SJSA1 (cell line): ENCODE results near the gene KIF2A. TPM values are rescaled to one million over a fixed set of nuclear protein-coding genes. Genes with fewer than 3 reads are reported as not detected.

Source experiments
- DNase-seq, 2 experiments: peaks; one replicate each; pipeline ENCODE4 v3.0.0-alpha.2; 2015 to 2020; ENCODE audit warnings: low spot score in 2 of 2, low read depth in 1 of 2
- H3K27ac ChIP-seq: fragments of 250-450 bp; sonication (Bioruptor Pico); 2 replicates; pipeline ENCODE4 v1.5.1; 2020; ENCODE audit warnings: mild to moderate bottlenecking, moderate library complexity
- H3K27me3 ChIP-seq: fragments of 250-450 bp; sonication (Bioruptor Pico); replicated peaks from 2 replicates; pipeline ENCODE4 v1.5.1; 2020; ENCODE audit warnings: mild to moderate bottlenecking, moderate library complexity
- H3K36me3 ChIP-seq: fragments of 250-450 bp; sonication (Bioruptor Pico); 2 replicates; pipeline ENCODE4 v1.5.1; 2020; ENCODE audit warnings: mild to moderate bottlenecking
- H3K4me1 ChIP-seq: fragments of 250-450 bp; sonication (Bioruptor Pico); replicated peaks from 2 replicates; pipeline ENCODE4 v1.6.1; 2021; ENCODE audit warnings: mild to moderate bottlenecking
- H3K4me3 ChIP-seq: fragments of 250-450 bp; sonication (Bioruptor Pico); 2 replicates; pipeline ENCODE4 v1.5.1; 2020; ENCODE audit warnings: mild to moderate bottlenecking
- H3K9me3 ChIP-seq: fragments of 250-450 bp; sonication (Bioruptor Pico); replicated peaks from 2 replicates; pipeline ENCODE4 v1.5.1; 2020; ENCODE audit warnings: mild to moderate bottlenecking
- total RNA-seq: library from RNA; depleted of rRNA; stranded (reverse); fragments of >200 nt; shearing (Covaris generic); gene quantifications from 2 replicates; pipeline ENCODE4 v1.2.3, GENCODE V29; 2014; rRNA removed

The KIF2A gene
- total RNA-seq = 44.0 and 63.6 TPM in 2 replicates

- H3K27me3 ChIP-seq = no peaks in the 10 kb centered on the region
- H3K36me3 ChIP-seq = peaks cover 17% of the 10 kb centered on the region
- H3K27ac ChIP-seq = peak within 1 kb of the TSS; percentile 73
- DNase-seq = peak; percentile 91 to 97
- no peaks in the 10 kb centered on the region for H3K9me3 ChIP-seq
- H3K4me3 ChIP-seq = peak within 1 kb of the TSS; percentile 89
- peaks cover 16% of the 10 kb centered on the region for H3K4me1 ChIP-seq
These were observed at the start of gene KIF2A for GRCh38 chr5:62305715-62306322. Gene KIF2A (plus strand): TSS chr5:62306206. CDS start chr5:62306473, 267 bp downstream.

- Histone ChIP-seq H3K4me3 (no peak overlapping the region), H3K9me3 (no peaks in the 10 kb centered on the region), H3K36me3 (no peaks in the 10 kb centered on the region), H3K4me1 (no peaks in the 10 kb centered on the region), H3K27ac (no peak overlapping the region), H3K27me3 (no peaks in the 10 kb centered on the region)
- no peak for DNase-seq
These were observed 49.0 kb upstream of the KIF2A start for GRCh38 chr5:62257020-62257367.

- no peak for DNase-seq
- H3K4me1 ChIP-seq = no peaks in the 10 kb centered on the region
- no peak overlapping the region for H3K4me3 ChIP-seq
- H3K36me3 ChIP-seq = no peaks in the 10 kb centered on the region
- no peaks in the 10 kb centered on the region for H3K27me3 ChIP-seq
- H3K27ac ChIP-seq = no peak overlapping the region
- no peaks in the 10 kb centered on the region for H3K9me3 ChIP-seq
These were observed 47.4 kb upstream of the KIF2A start for GRCh38 chr5:62258654-62259053.

GRCh38 chr5:62259699-62260250, 46.2 kb upstream of the KIF2A start:
- Histone ChIP-seq H3K36me3 (no peaks in the 10 kb centered on the region), H3K9me3 (no peaks in the 10 kb centered on the region), H3K27me3 (no peaks in the 10 kb centered on the region), H3K27ac (no peak overlapping the region), H3K4me1 (no peaks in the 10 kb centered on the region), H3K4me3 (no peak overlapping the region)
- no peak for DNase-seq

- DNase-seq = no peak
- Histone ChIP-seq H3K4me3 (no peak overlapping the region), H3K27me3 (no peaks in the 10 kb centered on the region), H3K9me3 (no peaks in the 10 kb centered on the region), H3K27ac (no peak overlapping the region), H3K36me3 (no peaks in the 10 kb centered on the region), H3K4me1 (no peaks in the 10 kb centered on the region)
These were observed 45.5 kb upstream of the KIF2A start for GRCh38 chr5:62260513-62260912.

- DNase-seq = no peak
- Histone ChIP-seq H3K4me3 (no peak overlapping the region), H3K4me1 (no peaks in the 10 kb centered on the region), H3K9me3 (no peaks in the 10 kb centered on the region), H3K27me3 (no peaks in the 10 kb centered on the region), H3K27ac (no peak overlapping the region), H3K36me3 (no peaks in the 10 kb centered on the region)
These were observed 42.6 kb upstream of the KIF2A start for GRCh38 chr5:62263401-62263800.

- no peaks in the 10 kb centered on the region for H3K36me3 ChIP-seq
- DNase-seq = no peak
- H3K27me3 ChIP-seq = no peaks in the 10 kb centered on the region
- H3K9me3 ChIP-seq = no peaks in the 10 kb centered on the region
- no peak overlapping the region for H3K4me3 ChIP-seq
- no peak overlapping the region for H3K27ac ChIP-seq
- H3K4me1 ChIP-seq = no peaks in the 10 kb centered on the region
These were observed 40.3 kb upstream of the KIF2A start for GRCh38 chr5:62265648-62266112.

- H3K4me3 ChIP-seq = no peak overlapping the region
- H3K27me3 ChIP-seq = no peaks in the 10 kb centered on the region
- no peaks in the 10 kb centered on the region for H3K9me3 ChIP-seq
- no peaks in the 10 kb centered on the region for H3K36me3 ChIP-seq
- DNase-seq = no peak
- no peaks in the 10 kb centered on the region for H3K4me1 ChIP-seq
- no peak overlapping the region for H3K27ac ChIP-seq
These were observed 39.4 kb upstream of the KIF2A start for GRCh38 chr5:62266573-62266972.

GRCh38 chr5:62268234-62268633, 37.8 kb upstream of the KIF2A start:
- Histone ChIP-seq H3K27ac (no peak overlapping the region), H3K27me3 (no peaks in the 10 kb centered on the region), H3K4me1 (no peaks in the 10 kb centered on the region), H3K4me3 (no peak overlapping the region), H3K36me3 (no peaks in the 10 kb centered on the region), H3K9me3 (no peaks in the 10 kb centered on the region)
- no peak for DNase-seq

- no peak overlapping the region for H3K27ac ChIP-seq
- no peaks in the 10 kb centered on the region for H3K9me3 ChIP-seq
- H3K36me3 ChIP-seq = no peaks in the 10 kb centered on the region
- H3K27me3 ChIP-seq = no peaks in the 10 kb centered on the region
- no peak for DNase-seq
- no peak overlapping the region for H3K4me3 ChIP-seq
- no peaks in the 10 kb centered on the region for H3K4me1 ChIP-seq
These were observed 37.2 kb upstream of the KIF2A start for GRCh38 chr5:62268792-62269191.

GRCh38 chr5:62271370-62271769, 34.6 kb upstream of the KIF2A start:
- Histone ChIP-seq H3K9me3 (no peaks in the 10 kb centered on the region), H3K27me3 (no peaks in the 10 kb centered on the region), H3K4me1 (no peaks in the 10 kb centered on the region), H3K4me3 (no peak overlapping the region), H3K36me3 (no peaks in the 10 kb centered on the region), H3K27ac (no peak overlapping the region)
- DNase-seq = no peak

GRCh38 chr5:62271870-62272269, 34.1 kb upstream of the KIF2A start:
- Histone ChIP-seq H3K27me3 (no peaks in the 10 kb centered on the region), H3K27ac (no peak overlapping the region), H3K9me3 (no peaks in the 10 kb centered on the region), H3K4me3 (no peak overlapping the region), H3K4me1 (no peaks in the 10 kb centered on the region), H3K36me3 (no peaks in the 10 kb centered on the region)
- DNase-seq = no peak

GRCh38 chr5:62273687-62274086, 32.3 kb upstream of the KIF2A start:
- Histone ChIP-seq H3K4me1 (no peaks in the 10 kb centered on the region), H3K36me3 (no peaks in the 10 kb centered on the region), H3K27ac (no peak overlapping the region), H3K27me3 (no peaks in the 10 kb centered on the region), H3K4me3 (no peak overlapping the region), H3K9me3 (no peaks in the 10 kb centered on the region)
- DNase-seq = no peak

- no peak overlapping the region for H3K27ac ChIP-seq
- H3K27me3 ChIP-seq = no peaks in the 10 kb centered on the region
- H3K4me3 ChIP-seq = no peak overlapping the region
- DNase-seq = no peak
- H3K4me1 ChIP-seq = no peaks in the 10 kb centered on the region
- no peaks in the 10 kb centered on the region for H3K36me3 ChIP-seq
- no peaks in the 10 kb centered on the region for H3K9me3 ChIP-seq
These were observed 30.4 kb upstream of the KIF2A start for GRCh38 chr5:62275581-62275980.

- Histone ChIP-seq H3K36me3 (no peaks in the 10 kb centered on the region), H3K9me3 (no peaks in the 10 kb centered on the region), H3K4me1 (no peaks in the 10 kb centered on the region), H3K27ac (no peak overlapping the region), H3K27me3 (0 out of 2 replicates have a peak, but pooled peaks cover 3% of the 10 kb centered on the region), H3K4me3 (no peak overlapping the region)
- DNase-seq = no peak
These were observed 24.6 kb upstream of the KIF2A start for GRCh38 chr5:62281411-62281810.
